Measurements from ENCODE around the gene CRTC3. TPM values are rescaled to one million over a fixed set of nuclear protein-coding genes. Genes with fewer than 3 reads are reported as not detected.

CRTC3 gene
- total RNA-seq, 2 donors from 2014 or later = 23.1 to 29.4 TPM

GRCh38 chr15:90557186-90558084 lies 27.7 kb downstream of the CRTC3 start:
- intact Hi-C loops (cut with DNase I) = no loop called here
- peak; percentile 93 for DNase-seq
- peak; percentile 82 for ATAC-seq

GRCh38 chr15:90558171-90558573 lies 28.4 kb downstream of the CRTC3 start:
- ATAC-seq (peak; percentile 12 to 33), DNase-seq (no peak)
- intact Hi-C loops (cut with DNase I) = no loop called here

- no peak for ATAC-seq
- no peak for DNase-seq
- intact Hi-C loops (cut with DNase I) = no loop called here
These were observed 29.4 kb downstream of the CRTC3 start for GRCh38 chr15:90559119-90559518.

GRCh38 chr15:90560229-90560776 lies 30.6 kb downstream of the CRTC3 start:
- DNase-seq = peak; percentile 56
- intact Hi-C loops (cut with DNase I) = no loop called here
- peak; percentile 67 to 75 for ATAC-seq

GRCh38 chr15:90561344-90562244 lies 31.9 kb downstream of the CRTC3 start:
- ATAC-seq (peak in 1 of 2 donors; percentile 6), DNase-seq (no peak)
- intact Hi-C loops (cut with DNase I) = no loop called here

GRCh38 chr15:90562669-90563068 lies 32.9 kb downstream of the CRTC3 start:
- ATAC-seq (no peak), DNase-seq (no peak)
- intact Hi-C loops (cut with DNase I) = no loop called here

GRCh38 chr15:90563463-90563862 lies 33.7 kb downstream of the CRTC3 start:
- no peak for DNase-seq
- no peak for ATAC-seq
- intact Hi-C loops (cut with DNase I) = no loop called here

- ATAC-seq = no peak
- intact Hi-C loops (cut with DNase I) = no loop called here
These were observed 34.3 kb downstream of the CRTC3 start for GRCh38 chr15:90564051-90564450.

GRCh38 chr15:90564590-90564989 lies 34.9 kb downstream of the CRTC3 start:
- ATAC-seq = no peak
- no peak for DNase-seq
- intact Hi-C loops (cut with DNase I) = no loop called here

More at GRCh38 chr15:90564051-90564450, 34.3 kb downstream of the CRTC3 start:
- no peak for DNase-seq

GRCh38 chr15:90565866-90566265 lies 36.1 kb downstream of the CRTC3 start:
- ATAC-seq = no peak
- DNase-seq = no peak
- intact Hi-C loops (cut with DNase I) = no loop called here

- peak in 1 of 2 donors; percentile 32 for ATAC-seq
- DNase-seq = no peak
- intact Hi-C loops (cut with DNase I) = no loop called here
These were observed 40.9 kb downstream of the CRTC3 start for GRCh38 chr15:90570643-90571042.

GRCh38 chr15:90571063-90571541 lies 41.4 kb downstream of the CRTC3 start:
- intact Hi-C loops (cut with DNase I) = no loop called here
- peak; percentile 58 for DNase-seq
- ATAC-seq = peak; percentile 65 to 90

GRCh38 chr15:90572893-90573292 lies 43.2 kb downstream of the CRTC3 start:
- no peak for DNase-seq
- ATAC-seq = no peak
- intact Hi-C loops (cut with DNase I) = no loop called here

- no peak for ATAC-seq
- intact Hi-C loops (cut with DNase I) = no loop called here
- DNase-seq = no peak
These were observed 47.1 kb downstream of the CRTC3 start for GRCh38 chr15:90576711-90577389.

- intact Hi-C loops (cut with DNase I) = no loop called here
- ATAC-seq (peak in 1 of 2 donors; percentile 29), DNase-seq (no peak)
These were observed 49.5 kb downstream of the CRTC3 start for GRCh38 chr15:90579213-90579612.

- DNase-seq (no peak), ATAC-seq (no peak)
- intact Hi-C loops (cut with DNase I) = no loop called here
These were observed 50.4 kb downstream of the CRTC3 start for GRCh38 chr15:90580099-90580498.

GRCh38 chr15:90580541-90580940 lies 50.8 kb downstream of the CRTC3 start:
- intact Hi-C loops (cut with DNase I) = no loop called here
- DNase-seq (no peak), ATAC-seq (no peak)

GRCh38 chr15:90580946-90581345 lies 51.2 kb downstream of the CRTC3 start:
- intact Hi-C loops (cut with DNase I) = no loop called here
- ATAC-seq (peak in 1 of 2 donors; percentile 55), DNase-seq (no peak)

- DNase-seq (no peak), ATAC-seq (peak in 1 of 2 donors; percentile 23)
- intact Hi-C loops (cut with DNase I) = no loop called here
These were observed 52.1 kb downstream of the CRTC3 start for GRCh38 chr15:90581771-90582352.
